Measurements from ENCODE around the gene DNAJC18.

- TF ChIP-seq CTCF (IDR thresholded peaks at IDR 0.05) (no peak), POLR2A (IDR thresholded peaks at IDR 0.05) (no peak)
Measured at GRCh38 chr5:139364466-139364865, 74.9 kb downstream of the DNAJC18 start.
